HepG2 (cell line): Measurements from ENCODE around the gene P3H3. TPM values are rescaled to one million over a fixed set of nuclear protein-coding genes. Genes with fewer than 3 reads are reported as not detected.

Experiments used
- ARNT2 ChIP-seq: sonication (generic); formaldehyde crosslinking; IDR thresholded peaks from 2 replicates; pipeline ENCODE4 v1.8.0; 2022; ENCODE audit warnings: mild to moderate bottlenecking, low read depth, missing genetic modification reagents, moderate library complexity
- GABPA ChIP-seq, 2 experiments: IDR thresholded peaks; 2 replicates each; pipeline ENCODE4 v1.6.1; 2011 to 2016; ENCODE audit warnings: low read depth in 2 of 2, low read length in 1 of 2, missing biosample characterization in 1 of 2, missing genetic modification characterization in 1 of 2
- HCFC1 ChIP-seq: fragments of 150-350 bp; IDR thresholded peaks from 2 replicates; pipeline ENCODE4 v1.6.1; 2014; ENCODE audit warnings: low read depth, low read length
- STAT5B ChIP-seq: sonication (generic); formaldehyde crosslinking; IDR thresholded peaks from 2 replicates; pipeline ENCODE4 v1.4.0; 2020; ENCODE audit warnings: missing genetic modification reagents
- ZBTB46 ChIP-seq: sonication (generic); formaldehyde crosslinking; IDR thresholded peaks from 2 replicates; pipeline ENCODE4 v1.4.0; 2020; ENCODE audit warnings: mild to moderate bottlenecking, missing genetic modification reagents, borderline replicate concordance
- ZC3H4 ChIP-seq: sonication (generic); formaldehyde crosslinking; IDR thresholded peaks from 2 replicates; pipeline ENCODE4 v1.4.0; 2020; ENCODE audit warnings: missing genetic modification reagents, borderline replicate concordance
- ZNF207 ChIP-seq: fragments of 450-650 bp; IDR thresholded peaks from 2 replicates; pipeline ENCODE4 v1.6.1; 2016; ENCODE audit warnings: antibody characterized with exemption, borderline replicate concordance
- ZNF547 ChIP-seq: sonication (generic); formaldehyde crosslinking; IDR thresholded peaks from 2 replicates; pipeline ENCODE4 v1.5.1; 2020; ENCODE audit warnings: mild to moderate bottlenecking, missing genetic modification reagents
- ZNF572 ChIP-seq: sonication (generic); formaldehyde crosslinking; IDR thresholded peaks from 2 replicates; pipeline ENCODE4 v1.5.1; 2020; ENCODE audit warnings: mild to moderate bottlenecking, missing genetic modification reagents
- ZNF616 ChIP-seq: sonication (generic); formaldehyde crosslinking; IDR thresholded peaks from 2 replicates; pipeline ENCODE4 v1.5.0; 2020; ENCODE audit warnings: low read depth, mild to moderate bottlenecking, missing genetic modification reagents
- ZNF619 ChIP-seq: sonication (generic); formaldehyde crosslinking; IDR thresholded peaks from 2 replicates; pipeline ENCODE4 v1.4.0; 2020; ENCODE audit warnings: mild to moderate bottlenecking, missing genetic modification reagents
- polyA plus RNA-seq, 8 experiments: library from polyadenylated mRNA; depleted of rRNA in 3 of 8; stranded (reverse) in 7 of 8; unstranded in 1 of 8; fragments of >200 nt; fragmentation: Illumina TruSeq in 4 of 8; extraction: Trizol in 4 of 8; gene quantifications; 2 replicates each; pipeline versions ENCODE4 v1.2.1 to v1.2.3, GENCODE V29; 2011 to 2016; ENCODE audit warnings: low read depth in 4 of 8, missing spikeins in 1 of 8, mixed read lengths in 1 of 8; ENCODE audit not compliant: insufficient read depth in 1 of 8
- total RNA-seq, 5 experiments: library from RNA; depleted of rRNA; stranded (reverse); fragments of >200 nt; fragmentation: Illumina TruSeq; extraction: Trizol; gene quantifications; 2 replicates each; pipeline ENCODE4 v1.2.3, GENCODE V29; 2016; ENCODE audit warnings: low read depth in 1 of 5
- TF ChIP-seq, protein P1 (sequence below), 2 experiments: sonication (generic) in 1 of 2; formaldehyde crosslinking in 1 of 2; IDR thresholded peaks; 2 replicates each; pipeline versions ENCODE4 v1.6.1 to v1.9.0; 2014 to 2022; ENCODE audit warnings: antibody characterized with exemption in 1 of 2, borderline replicate concordance in 1 of 2, inconsistent platforms in 1 of 2, low read depth in 1 of 2, missing genetic modification reagents in 1 of 2
- TF ChIP-seq, protein P2 (sequence below): sonication (generic); formaldehyde crosslinking; conservative IDR thresholded peaks from 2 replicates; pipeline ENCODE4 v1.4.0; 2020; ENCODE audit warnings: missing genetic modification reagents

P3H3 gene
- total and polyA plus RNA-seq, 2 of the 13 experiments (the other 11 are each of a cell fraction or from before 2014, with no cell fraction given), result 20.1 to 20.5 TPM

GRCh38 chr12:6817662-6818157 is 10.5 kb upstream of the P3H3 start (continued):
- TF ChIP-seq, protein P1, sequence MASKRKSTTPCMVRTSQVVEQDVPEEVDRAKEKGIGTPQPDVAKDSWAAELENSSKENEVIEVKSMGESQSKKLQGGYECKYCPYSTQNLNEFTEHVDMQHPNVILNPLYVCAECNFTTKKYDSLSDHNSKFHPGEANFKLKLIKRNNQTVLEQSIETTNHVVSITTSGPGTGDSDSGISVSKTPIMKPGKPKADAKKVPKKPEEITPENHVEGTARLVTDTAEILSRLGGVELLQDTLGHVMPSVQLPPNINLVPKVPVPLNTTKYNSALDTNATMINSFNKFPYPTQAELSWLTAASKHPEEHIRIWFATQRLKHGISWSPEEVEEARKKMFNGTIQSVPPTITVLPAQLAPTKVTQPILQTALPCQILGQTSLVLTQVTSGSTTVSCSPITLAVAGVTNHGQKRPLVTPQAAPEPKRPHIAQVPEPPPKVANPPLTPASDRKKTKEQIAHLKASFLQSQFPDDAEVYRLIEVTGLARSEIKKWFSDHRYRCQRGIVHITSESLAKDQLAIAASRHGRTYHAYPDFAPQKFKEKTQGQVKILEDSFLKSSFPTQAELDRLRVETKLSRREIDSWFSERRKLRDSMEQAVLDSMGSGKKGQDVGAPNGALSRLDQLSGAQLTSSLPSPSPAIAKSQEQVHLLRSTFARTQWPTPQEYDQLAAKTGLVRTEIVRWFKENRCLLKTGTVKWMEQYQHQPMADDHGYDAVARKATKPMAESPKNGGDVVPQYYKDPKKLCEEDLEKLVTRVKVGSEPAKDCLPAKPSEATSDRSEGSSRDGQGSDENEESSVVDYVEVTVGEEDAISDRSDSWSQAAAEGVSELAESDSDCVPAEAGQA (IDR thresholded peaks at IDR 0.05; ENCODE audit: low read depth), result no peak
- TF ChIP-seq, protein P1 (CRISPR knock-in tag; IDR thresholded peaks at IDR 0.05; ENCODE audit: borderline replicate concordance), result no peak
- TF ChIP-seq ZNF547 (CRISPR knock-in tag), result no peak
- no peak for TF ChIP-seq GABPA (IDR thresholded peaks at IDR 0.05; ENCODE audit: low read depth, low read length)
- no peak for TF ChIP-seq GABPA (CRISPR knock-in tag; IDR thresholded peaks at IDR 0.05; ENCODE audit: low read depth)
- TF ChIP-seq ZC3H4, result no peak
- no peak for TF ChIP-seq ZNF572
- no peak for TF ChIP-seq ZBTB46 (CRISPR knock-in tag)
- TF ChIP-seq STAT5B (CRISPR knock-in tag), result no peak
- TF ChIP-seq ARNT2, result no peak
- no peak for TF ChIP-seq ZNF616
- TF ChIP-seq ZNF619 (CRISPR knock-in tag), result no peak
- TF ChIP-seq, protein P2, sequence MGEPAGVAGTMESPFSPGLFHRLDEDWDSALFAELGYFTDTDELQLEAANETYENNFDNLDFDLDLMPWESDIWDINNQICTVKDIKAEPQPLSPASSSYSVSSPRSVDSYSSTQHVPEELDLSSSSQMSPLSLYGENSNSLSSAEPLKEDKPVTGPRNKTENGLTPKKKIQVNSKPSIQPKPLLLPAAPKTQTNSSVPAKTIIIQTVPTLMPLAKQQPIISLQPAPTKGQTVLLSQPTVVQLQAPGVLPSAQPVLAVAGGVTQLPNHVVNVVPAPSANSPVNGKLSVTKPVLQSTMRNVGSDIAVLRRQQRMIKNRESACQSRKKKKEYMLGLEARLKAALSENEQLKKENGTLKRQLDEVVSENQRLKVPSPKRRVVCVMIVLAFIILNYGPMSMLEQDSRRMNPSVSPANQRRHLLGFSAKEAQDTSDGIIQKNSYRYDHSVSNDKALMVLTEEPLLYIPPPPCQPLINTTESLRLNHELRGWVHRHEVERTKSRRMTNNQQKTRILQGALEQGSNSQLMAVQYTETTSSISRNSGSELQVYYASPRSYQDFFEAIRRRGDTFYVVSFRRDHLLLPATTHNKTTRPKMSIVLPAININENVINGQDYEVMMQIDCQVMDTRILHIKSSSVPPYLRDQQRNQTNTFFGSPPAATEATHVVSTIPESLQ, result no peak
- TF ChIP-seq HCFC1, result no peak
- no peak for TF ChIP-seq ZNF207
